ENCODE data around the gene GAPVD1. TPM values are rescaled to one million over a fixed set of nuclear protein-coding genes. Genes with fewer than 3 reads are reported as not detected.

The GAPVD1 gene, protein sequence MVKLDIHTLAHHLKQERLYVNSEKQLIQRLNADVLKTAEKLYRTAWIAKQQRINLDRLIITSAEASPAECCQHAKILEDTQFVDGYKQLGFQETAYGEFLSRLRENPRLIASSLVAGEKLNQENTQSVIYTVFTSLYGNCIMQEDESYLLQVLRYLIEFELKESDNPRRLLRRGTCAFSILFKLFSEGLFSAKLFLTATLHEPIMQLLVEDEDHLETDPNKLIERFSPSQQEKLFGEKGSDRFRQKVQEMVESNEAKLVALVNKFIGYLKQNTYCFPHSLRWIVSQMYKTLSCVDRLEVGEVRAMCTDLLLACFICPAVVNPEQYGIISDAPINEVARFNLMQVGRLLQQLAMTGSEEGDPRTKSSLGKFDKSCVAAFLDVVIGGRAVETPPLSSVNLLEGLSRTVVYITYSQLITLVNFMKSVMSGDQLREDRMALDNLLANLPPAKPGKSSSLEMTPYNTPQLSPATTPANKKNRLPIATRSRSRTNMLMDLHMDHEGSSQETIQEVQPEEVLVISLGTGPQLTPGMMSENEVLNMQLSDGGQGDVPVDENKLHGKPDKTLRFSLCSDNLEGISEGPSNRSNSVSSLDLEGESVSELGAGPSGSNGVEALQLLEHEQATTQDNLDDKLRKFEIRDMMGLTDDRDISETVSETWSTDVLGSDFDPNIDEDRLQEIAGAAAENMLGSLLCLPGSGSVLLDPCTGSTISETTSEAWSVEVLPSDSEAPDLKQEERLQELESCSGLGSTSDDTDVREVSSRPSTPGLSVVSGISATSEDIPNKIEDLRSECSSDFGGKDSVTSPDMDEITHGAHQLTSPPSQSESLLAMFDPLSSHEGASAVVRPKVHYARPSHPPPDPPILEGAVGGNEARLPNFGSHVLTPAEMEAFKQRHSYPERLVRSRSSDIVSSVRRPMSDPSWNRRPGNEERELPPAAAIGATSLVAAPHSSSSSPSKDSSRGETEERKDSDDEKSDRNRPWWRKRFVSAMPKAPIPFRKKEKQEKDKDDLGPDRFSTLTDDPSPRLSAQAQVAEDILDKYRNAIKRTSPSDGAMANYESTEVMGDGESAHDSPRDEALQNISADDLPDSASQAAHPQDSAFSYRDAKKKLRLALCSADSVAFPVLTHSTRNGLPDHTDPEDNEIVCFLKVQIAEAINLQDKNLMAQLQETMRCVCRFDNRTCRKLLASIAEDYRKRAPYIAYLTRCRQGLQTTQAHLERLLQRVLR (N-terminal part only)
- total RNA-seq (2022; extraction: Qiagen RNA extraction; ENCODE audit: low read depth) = 14.1 to 20.8 TPM (median 17.0 TPM) in 5 replicates

DNA sequence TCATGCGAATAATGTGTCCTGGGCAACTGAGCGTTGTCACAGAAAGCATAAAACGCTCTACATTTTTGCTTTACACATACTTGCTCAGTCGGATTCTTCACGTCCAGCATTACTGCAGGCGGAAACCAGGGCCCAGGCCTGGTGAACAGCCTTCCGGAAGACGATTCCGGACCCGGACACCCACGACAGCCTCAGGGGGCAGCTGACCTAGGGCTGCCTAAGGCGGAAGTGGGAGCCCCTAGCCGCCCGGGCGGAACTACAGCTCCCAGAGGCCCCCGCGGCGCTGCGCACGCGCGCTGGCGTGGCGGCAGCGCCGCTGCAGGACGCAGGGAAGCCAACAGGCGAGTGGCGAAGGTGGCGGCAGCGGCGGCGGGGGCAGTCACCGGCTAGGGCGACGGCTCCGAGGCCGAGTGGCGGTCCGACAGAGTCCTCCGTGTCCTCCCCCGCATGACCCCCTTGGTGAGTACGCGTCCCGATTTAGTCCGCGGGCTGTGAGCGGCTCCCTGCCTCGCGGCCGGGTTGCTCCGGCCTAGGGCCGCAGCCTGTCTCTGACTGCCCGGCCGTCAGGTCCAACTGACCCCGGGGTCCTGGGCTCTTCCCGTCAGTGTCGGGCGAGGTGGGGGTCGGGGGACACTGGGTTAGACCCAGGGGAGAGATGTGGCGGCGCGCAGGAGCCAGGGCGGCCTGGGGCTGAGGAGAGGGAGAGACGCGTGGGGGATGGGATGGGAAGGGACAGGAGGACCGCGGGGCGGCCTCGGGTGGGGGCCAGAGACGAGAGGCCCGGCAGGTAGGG is at the start of gene GAPVD1:
Gene GAPVD1 (plus strand): TSS at position 326 of the 793 bp plus-strand sequence. CDS start 37,096 bp downstream, outside the sequence.

DNA sequence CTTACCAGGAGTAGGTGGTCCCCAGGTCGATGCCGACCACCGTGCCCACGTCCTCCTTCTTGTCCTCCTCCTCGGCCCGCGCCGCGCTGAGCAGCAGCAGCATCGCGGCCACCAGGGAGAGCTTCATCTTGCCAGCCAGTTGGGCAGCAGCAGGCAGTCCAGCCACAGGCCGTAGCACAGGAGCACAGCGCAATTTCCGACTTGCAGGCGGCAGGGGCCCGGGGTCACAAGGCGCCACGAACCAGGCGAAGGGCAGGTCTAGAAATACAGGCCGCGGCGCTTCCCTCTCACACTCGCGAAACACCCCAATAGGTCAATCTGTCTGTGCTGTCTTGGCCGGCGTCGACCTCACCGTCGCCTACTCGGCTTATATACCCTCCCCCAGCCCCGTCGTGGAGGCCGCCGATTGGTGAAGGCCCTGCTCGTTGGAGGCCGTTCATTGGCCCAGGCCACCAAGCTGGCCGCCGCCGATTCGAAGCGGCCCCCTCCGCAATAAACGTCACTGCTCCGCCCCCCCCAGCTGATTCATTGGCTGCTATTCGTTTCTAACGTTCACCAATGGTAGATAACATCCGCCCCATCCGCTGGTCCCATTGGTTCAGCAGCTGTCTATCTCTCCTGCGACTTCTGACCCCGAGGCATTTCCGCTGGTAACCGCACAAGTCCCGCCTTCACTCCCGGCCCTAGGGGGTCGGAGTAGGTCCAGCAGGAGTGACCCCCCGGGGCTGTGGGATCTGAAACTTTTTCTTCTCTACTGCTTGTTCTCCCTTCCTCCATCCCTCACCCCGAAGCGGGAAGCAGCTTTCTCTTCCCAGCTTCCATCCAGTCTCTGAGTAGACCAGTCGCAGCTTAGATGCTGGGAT is 20.4 kb upstream of the GAPVD1 start, which contains the start of gene HSPA5:
Gene HSPA5 (minus strand): TSS at position 344 of the 863 bp plus-strand sequence. CDS start 217 bp downstream, at position 127.

Other genes starting within 250 kb of the GAPVD1 start
- 1.0 to 2.2 TPM (median 1.9 TPM) in 5 replicates for gene SCAI, start 118.3 kb upstream of the GAPVD1 start, total RNA-seq (2022; extraction: Qiagen RNA extraction; ENCODE audit: low read depth)
- 25.9 to 30.7 TPM (median 27.3 TPM) in 5 replicates for gene PPP6C, start 72.0 kb upstream of the GAPVD1 start, total RNA-seq (2022; extraction: Qiagen RNA extraction; ENCODE audit: low read depth)
- gene RABEPK, start 61.3 kb upstream of the GAPVD1 start, total RNA-seq (2022; extraction: Qiagen RNA extraction; ENCODE audit: low read depth) = 35.9 to 47.2 TPM (median 47.1 TPM) in 5 replicates
- 462 to 516 TPM (median 479 TPM) in 5 replicates for gene HSPA5, start 20.5 kb upstream of the GAPVD1 start, total RNA-seq (2022; extraction: Qiagen RNA extraction; ENCODE audit: low read depth)